ENCODE data around the gene AGMO.

The AGMO gene

DNA sequence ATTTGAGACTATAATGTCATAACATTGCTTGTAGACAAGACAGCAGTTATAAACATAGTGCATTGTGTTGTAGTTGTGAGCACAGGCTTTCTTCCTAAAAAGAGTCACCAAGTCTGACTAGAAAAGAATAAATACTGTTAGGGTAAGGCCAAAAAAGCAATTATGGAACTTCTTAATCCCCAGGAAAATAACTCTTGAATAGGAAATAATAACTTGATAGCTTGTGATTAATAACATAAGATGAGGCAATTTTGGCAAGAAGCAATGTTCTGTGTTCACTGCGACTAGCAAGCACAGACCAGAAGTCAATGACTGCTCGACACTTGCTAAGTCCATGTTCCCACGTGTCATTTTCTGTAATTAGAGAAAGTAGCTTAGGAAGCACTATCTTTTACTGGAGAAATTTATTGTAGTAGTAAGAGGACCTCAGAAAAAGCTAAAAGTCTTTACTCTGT, 97.1 kb downstream of the AGMO start:
- no peaks in the 10 kb centered on the region for H3K36me3 ChIP-seq (ENCODE audit: insufficient read depth, low read length)
- H3K9me3 ChIP-seq (ENCODE audit: insufficient read depth, low read depth, low read length), result no peaks in the 10 kb centered on the region
- TF ChIP-seq, protein P1, sequence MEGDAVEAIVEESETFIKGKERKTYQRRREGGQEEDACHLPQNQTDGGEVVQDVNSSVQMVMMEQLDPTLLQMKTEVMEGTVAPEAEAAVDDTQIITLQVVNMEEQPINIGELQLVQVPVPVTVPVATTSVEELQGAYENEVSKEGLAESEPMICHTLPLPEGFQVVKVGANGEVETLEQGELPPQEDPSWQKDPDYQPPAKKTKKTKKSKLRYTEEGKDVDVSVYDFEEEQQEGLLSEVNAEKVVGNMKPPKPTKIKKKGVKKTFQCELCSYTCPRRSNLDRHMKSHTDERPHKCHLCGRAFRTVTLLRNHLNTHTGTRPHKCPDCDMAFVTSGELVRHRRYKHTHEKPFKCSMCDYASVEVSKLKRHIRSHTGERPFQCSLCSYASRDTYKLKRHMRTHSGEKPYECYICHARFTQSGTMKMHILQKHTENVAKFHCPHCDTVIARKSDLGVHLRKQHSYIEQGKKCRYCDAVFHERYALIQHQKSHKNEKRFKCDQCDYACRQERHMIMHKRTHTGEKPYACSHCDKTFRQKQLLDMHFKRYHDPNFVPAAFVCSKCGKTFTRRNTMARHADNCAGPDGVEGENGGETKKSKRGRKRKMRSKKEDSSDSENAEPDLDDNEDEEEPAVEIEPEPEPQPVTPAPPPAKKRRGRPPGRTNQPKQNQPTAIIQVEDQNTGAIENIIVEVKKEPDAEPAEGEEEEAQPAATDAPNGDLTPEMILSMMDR (conservative IDR thresholded peaks at IDR 0.05; ENCODE audit: low read length), result no peak
- no peak for TF ChIP-seq EZH2phosphoT487 (IDR thresholded peaks at IDR 0.05; ENCODE audit: borderline replicate concordance)

DNA sequence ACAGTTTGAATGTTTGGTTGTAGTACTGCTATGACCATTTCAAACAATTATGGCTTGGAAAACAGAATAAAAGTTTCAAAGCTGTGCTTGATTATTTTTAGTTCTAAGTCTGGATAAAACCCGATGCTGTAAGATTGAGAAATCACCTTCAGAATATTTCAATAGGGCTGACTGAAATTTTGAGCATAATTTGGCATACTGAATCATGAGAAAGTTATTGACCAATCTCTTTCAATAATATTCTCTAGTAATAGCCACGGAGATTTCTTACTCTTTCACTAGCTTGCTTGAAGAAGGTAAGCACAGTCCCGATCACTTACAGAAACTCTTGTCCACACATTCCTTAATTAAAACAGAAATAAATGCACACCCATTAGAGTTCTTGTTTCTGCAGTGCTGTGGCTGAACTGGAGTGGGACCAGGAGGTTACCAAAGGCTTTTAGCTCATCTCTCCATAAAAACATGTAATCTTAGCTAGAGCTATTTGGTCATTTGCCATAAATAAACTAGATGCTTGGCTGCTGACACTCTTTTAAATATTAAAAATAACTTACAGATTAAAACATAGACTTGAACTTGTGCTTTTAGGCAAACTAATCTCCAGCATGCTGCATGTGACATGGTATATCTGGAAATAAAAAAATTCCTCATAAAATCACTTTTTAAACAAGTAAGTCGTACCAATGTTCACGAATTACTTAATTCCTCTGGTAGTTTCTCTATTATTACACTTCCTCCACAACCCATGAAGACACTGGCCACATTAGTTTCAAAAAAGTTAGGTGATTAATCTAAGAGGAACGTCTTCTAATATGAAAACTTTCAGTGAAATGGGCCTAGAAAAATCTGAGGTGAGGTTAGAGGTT, 97.8 kb downstream of the AGMO start:
- H4K20me1 ChIP-seq (ENCODE audit: insufficient read depth, low read length, poor library complexity, severe bottlenecking), result no peaks in the 10 kb centered on the region
- no peak overlapping the region for H3K9ac ChIP-seq (ENCODE audit: low read depth, low read length, poor library complexity, severe bottlenecking)
- no peak overlapping the region for H2AFZ ChIP-seq (ENCODE audit: low read length)
- TF ChIP-seq EZH2phosphoT487 (IDR thresholded peaks at IDR 0.05; ENCODE audit: borderline replicate concordance), result no peak
- TF ChIP-seq, protein P1 (conservative IDR thresholded peaks at IDR 0.05; ENCODE audit: low read length), result no peak
- no peaks in the 10 kb centered on the region for H3K36me3 ChIP-seq (ENCODE audit: insufficient read depth, low read length)
- no peaks in the 10 kb centered on the region for H3K9me2 ChIP-seq (replicated peaks; ENCODE audit: low read depth, low read length)
- no peaks in the 10 kb centered on the region for H3K27me3 ChIP-seq (ENCODE audit: insufficient read depth, low read length, poor library complexity, severe bottlenecking)
- no peak overlapping the region for H3K4me2 ChIP-seq (ENCODE audit: low read depth, low read length, poor library complexity, severe bottlenecking)
- H3K9me3 ChIP-seq (ENCODE audit: insufficient read depth, low read depth, low read length), result no peaks in the 10 kb centered on the region
- H3K4me3 ChIP-seq (ENCODE audit: low read length, poor library complexity, severe bottlenecking), result no peak overlapping the region
- H3K4me1 ChIP-seq (ENCODE audit: insufficient read depth, low read length, poor library complexity, severe bottlenecking), result no peaks in the 10 kb centered on the region
- H3F3A ChIP-seq (ENCODE audit: low read depth), result no peaks in the 10 kb centered on the region
- H3K79me2 ChIP-seq (ENCODE audit: insufficient read depth, low read length), result no peaks in the 10 kb centered on the region

More for the DNA sequence above, 97.1 kb downstream of the AGMO start:
- no peaks in the 10 kb centered on the region for H3F3A ChIP-seq (ENCODE audit: low read depth)
- no peak overlapping the region for H3K4me2 ChIP-seq (ENCODE audit: low read depth, low read length, poor library complexity, severe bottlenecking)
- H3K4me3 ChIP-seq (ENCODE audit: low read length, poor library complexity, severe bottlenecking), result no peak overlapping the region
- no peak overlapping the region for H2AFZ ChIP-seq (ENCODE audit: low read length)
- no peaks in the 10 kb centered on the region for H3K9me2 ChIP-seq (replicated peaks; ENCODE audit: low read depth, low read length)
- no peak overlapping the region for H3K9ac ChIP-seq (ENCODE audit: low read depth, low read length, poor library complexity, severe bottlenecking)
- H3K79me2 ChIP-seq (ENCODE audit: insufficient read depth, low read length), result no peaks in the 10 kb centered on the region
- H3K27me3 ChIP-seq (ENCODE audit: insufficient read depth, low read length, poor library complexity, severe bottlenecking), result no peaks in the 10 kb centered on the region
- no peaks in the 10 kb centered on the region for H4K20me1 ChIP-seq (ENCODE audit: insufficient read depth, low read length, poor library complexity, severe bottlenecking)
- no peaks in the 10 kb centered on the region for H3K4me1 ChIP-seq (ENCODE audit: insufficient read depth, low read length, poor library complexity, severe bottlenecking)

DNA sequence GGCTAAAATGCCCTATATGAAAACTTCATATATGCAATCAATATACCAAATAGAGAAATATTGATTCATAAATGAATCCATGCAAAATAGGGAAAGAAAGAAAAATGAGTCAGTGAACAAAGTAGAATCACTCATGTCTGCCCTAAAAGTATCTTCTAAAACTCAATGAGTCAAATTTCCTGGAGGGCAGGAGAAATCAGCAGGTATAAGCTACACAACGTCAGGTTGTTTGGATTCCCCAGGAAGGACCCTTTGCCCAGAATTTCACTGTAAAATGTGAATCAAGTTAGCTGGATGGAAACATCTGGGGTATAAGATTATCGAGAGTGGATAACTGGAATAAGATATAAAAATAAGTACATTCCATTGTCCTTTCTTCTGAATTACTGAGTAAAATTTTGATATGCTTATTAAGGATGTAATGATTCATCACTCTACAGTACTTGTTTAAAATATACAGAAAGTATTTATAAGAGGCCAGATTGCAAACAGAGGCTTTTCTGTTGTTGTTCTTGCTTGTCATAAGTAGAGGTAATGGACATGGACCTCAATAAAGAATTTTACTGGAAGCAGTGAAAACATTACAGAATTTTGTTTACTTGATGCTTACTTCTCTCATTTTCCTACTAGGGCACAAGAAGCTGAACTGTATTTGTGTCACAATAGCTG, 99.0 kb downstream of the AGMO start:
- no peaks in the 10 kb centered on the region for H3K36me3 ChIP-seq (ENCODE audit: insufficient read depth, low read length)
- H3K9ac ChIP-seq (ENCODE audit: low read depth, low read length, poor library complexity, severe bottlenecking), result no peak overlapping the region
- no peak overlapping the region for H3K4me3 ChIP-seq (ENCODE audit: low read length, poor library complexity, severe bottlenecking)
- H3K9me2 ChIP-seq (replicated peaks; ENCODE audit: low read depth, low read length), result no peaks in the 10 kb centered on the region
- H3K4me1 ChIP-seq (ENCODE audit: insufficient read depth, low read length, poor library complexity, severe bottlenecking), result no peaks in the 10 kb centered on the region
- H3K9me3 ChIP-seq (ENCODE audit: insufficient read depth, low read depth, low read length), result no peaks in the 10 kb centered on the region
- no peak overlapping the region for H3K4me2 ChIP-seq (ENCODE audit: low read depth, low read length, poor library complexity, severe bottlenecking)
- no peaks in the 10 kb centered on the region for H3K79me2 ChIP-seq (ENCODE audit: insufficient read depth, low read length)
- H4K20me1 ChIP-seq (ENCODE audit: insufficient read depth, low read length, poor library complexity, severe bottlenecking), result no peaks in the 10 kb centered on the region
- no peak overlapping the region for H2AFZ ChIP-seq (ENCODE audit: low read length)
- TF ChIP-seq, protein P1 (conservative IDR thresholded peaks at IDR 0.05; ENCODE audit: low read length), result no peak
- no peak for TF ChIP-seq EZH2phosphoT487 (IDR thresholded peaks at IDR 0.05; ENCODE audit: borderline replicate concordance)
- H3K27me3 ChIP-seq (ENCODE audit: insufficient read depth, low read length, poor library complexity, severe bottlenecking), result no peaks in the 10 kb centered on the region
- H3F3A ChIP-seq (ENCODE audit: low read depth), result no peaks in the 10 kb centered on the region

Data from Loucy (cell line).